Gastrocnemius medialis (tissue), 4 donors: ENCODE measurements around the gene PGLYRP2. TPM values are rescaled to one million over a fixed set of nuclear protein-coding genes. Genes with fewer than 3 reads are reported as not detected.
A peak's percentile ranks its signal among the peaks of the same experiment; 100 is the strongest.

Source experiments
- ATAC-seq, 2 donors: fragments of 150-250 bp; one replicate each; pipeline ENCODE4 v1.9.1; 2016
- DNase-seq, 2 donors: peaks; one replicate each; pipeline ENCODE4 v3.0.0-alpha.2; 2019
- H3K27ac ChIP-seq, 4 donors: fragments of 200-600 bp; sonication (generic); 1 replicate in 1 of 4; 2 replicates in 3 of 4; pipeline ENCODE4 v1.5.1; 2016 to 2018; ENCODE audit warnings: mild to moderate bottlenecking in 2 of 4, moderate library complexity in 1 of 4
- H3K27me3 ChIP-seq, 3 donors: fragments of 200-600 bp; sonication (generic) in 2 of 3; 1 replicate in 1 of 3; 2 replicates in 2 of 3; pipeline versions ENCODE4 v1.5.1 to v1.6.0; 2016 to 2019; ENCODE audit warnings: mild to moderate bottlenecking in 1 of 3, moderate library complexity in 1 of 3
- H3K36me3 ChIP-seq, 2 donors: fragments of 200-600 bp; sonication (generic) in 1 of 2; one replicate each; pipeline ENCODE4 v1.5.1; 2017 to 2018
- H3K4me1 ChIP-seq, 2 donors: fragments of 200-600 bp; sonication (generic) in 1 of 2; one replicate each; pipeline ENCODE4 v1.5.1; 2016 to 2017; ENCODE audit warnings: mild to moderate bottlenecking in 2 of 2
- H3K4me3 ChIP-seq, 4 donors: fragments of 200-600 bp; sonication (generic) in 3 of 4; 1 replicate in 1 of 4; 2 replicates in 3 of 4; pipeline ENCODE4 v1.5.1; 2016 to 2019; ENCODE audit warnings: mild to moderate bottlenecking in 2 of 4
- H3K9me3 ChIP-seq, 3 donors: fragments of 200-600 bp; sonication (generic) in 2 of 3; 1 replicate in 1 of 3; 2 replicates in 2 of 3; pipeline ENCODE4 v1.5.1; 2016 to 2019
- POLR2A ChIP-seq, 2 donors: fragments of 450-650 bp; IDR thresholded peaks; one replicate each; pipeline ENCODE4 v1.6.1; 2017; ENCODE audit warnings: antibody characterized with exemption in 2 of 2, mild to moderate bottlenecking in 2 of 2, moderate library complexity in 2 of 2
- in situ Hi-C, 4 donors: fragments of 200-750 bp; cut with MboI; loops; one replicate each; pipeline versions ENCODE4 v1.15.0 to v1.8.0; 2017; ENCODE audit warnings: low sequenced_read_pairs in 4 of 4
- intact Hi-C: fragments of 100-400 bp; cut with DNase I; formaldehyde crosslinking; loops from one replicate; pipeline ENCODE4 v1.15.1; 2023; ENCODE audit warnings: low total_unique reads
- total RNA-seq, 4 donors: library from RNA; depleted of rRNA; stranded (reverse); fragments of >200 nt; gene quantifications; one replicate each; pipeline versions ENCODE4 v1.1.0 to v1.2.3, GENCODE V29; 2016
- TF ChIP-seq, protein P1 (sequence below), 5 experiments: fragments of 450-650 bp in 3 of 5; fragments of 200-600 bp in 2 of 5; sonication (generic) in 2 of 5; IDR thresholded peaks in 4 of 5; conservative IDR thresholded peaks in 1 of 5; 1 replicate in 4 of 5; 2 replicates in 1 of 5; pipeline ENCODE4 v1.5.1; 2016 to 2019; ENCODE audit warnings: antibody characterized with exemption in 5 of 5, mild to moderate bottlenecking in 3 of 5, moderate library complexity in 3 of 5

The PGLYRP2 gene
- total RNA-seq, 4 donors from 2014 or later = not detected

DNA sequence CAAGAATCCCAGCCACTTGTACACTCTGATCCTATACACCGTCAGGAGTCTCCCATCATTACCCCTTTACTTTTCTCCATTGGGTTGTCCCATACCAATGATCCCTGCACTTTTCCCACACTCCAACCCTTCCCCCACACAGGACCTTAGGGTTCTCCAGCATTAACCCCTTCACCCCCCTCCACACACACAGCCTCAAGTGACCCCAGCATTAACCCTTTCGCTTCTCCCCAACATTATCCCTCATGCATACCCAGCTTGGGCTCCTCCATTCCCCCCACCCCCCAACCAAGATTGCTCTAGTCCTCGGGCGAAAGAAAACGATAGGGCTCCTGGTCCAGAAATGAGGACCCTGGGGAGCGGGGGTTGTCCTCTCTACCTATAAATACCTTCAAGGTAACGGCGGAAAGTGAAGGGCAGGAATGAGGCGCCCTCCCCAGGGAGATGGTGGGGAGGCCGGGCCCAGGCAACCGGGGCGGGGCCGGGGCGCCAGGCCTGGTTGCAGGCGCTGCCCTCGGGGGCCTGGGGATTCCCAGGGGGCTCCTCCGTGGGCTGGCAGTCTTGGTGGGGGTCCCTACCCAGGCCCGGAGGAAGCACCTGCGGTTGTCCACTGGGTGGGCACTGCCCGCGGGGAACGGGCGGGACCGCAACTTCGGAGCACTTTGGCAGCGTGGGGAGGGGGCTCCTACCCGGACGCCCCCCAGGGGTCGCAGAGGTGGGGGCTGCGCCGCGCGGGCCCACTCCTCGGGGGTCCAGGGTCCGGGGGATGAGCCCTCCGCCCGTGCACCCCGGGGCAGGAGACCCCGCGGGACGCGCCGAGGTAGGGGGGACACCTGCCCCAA lies 30.3 kb downstream of the PGLYRP2 start:
- Histone ChIP-seq H3K4me1 (peaks cover 37 to 39% of the 10 kb centered on the region in 2 donors), H3K4me3 (peak overlapping the region; percentile 69 to 84 (median 79)), H3K9me3 (no peaks in the 10 kb centered on the region), H3K36me3 (no peaks in the 10 kb centered on the region), H3K27me3 (no peaks in the 10 kb centered on the region), H3K27ac (peak overlapping the region; percentile 87 to 99 (median 98))
- intact Hi-C loops = loop anchor here (1.0 to 10.0 kb wide), 4 partner anchors 117 to 884 kb away; partner anchors contain the start of gene BRD4
- ATAC-seq = no peak
- peak in 1 of 2 donors; percentile 30 for DNase-seq
- no peak for TF ChIP-seq POLR2A (IDR thresholded peaks at IDR 0.05)
- TF ChIP-seq, protein P1, sequence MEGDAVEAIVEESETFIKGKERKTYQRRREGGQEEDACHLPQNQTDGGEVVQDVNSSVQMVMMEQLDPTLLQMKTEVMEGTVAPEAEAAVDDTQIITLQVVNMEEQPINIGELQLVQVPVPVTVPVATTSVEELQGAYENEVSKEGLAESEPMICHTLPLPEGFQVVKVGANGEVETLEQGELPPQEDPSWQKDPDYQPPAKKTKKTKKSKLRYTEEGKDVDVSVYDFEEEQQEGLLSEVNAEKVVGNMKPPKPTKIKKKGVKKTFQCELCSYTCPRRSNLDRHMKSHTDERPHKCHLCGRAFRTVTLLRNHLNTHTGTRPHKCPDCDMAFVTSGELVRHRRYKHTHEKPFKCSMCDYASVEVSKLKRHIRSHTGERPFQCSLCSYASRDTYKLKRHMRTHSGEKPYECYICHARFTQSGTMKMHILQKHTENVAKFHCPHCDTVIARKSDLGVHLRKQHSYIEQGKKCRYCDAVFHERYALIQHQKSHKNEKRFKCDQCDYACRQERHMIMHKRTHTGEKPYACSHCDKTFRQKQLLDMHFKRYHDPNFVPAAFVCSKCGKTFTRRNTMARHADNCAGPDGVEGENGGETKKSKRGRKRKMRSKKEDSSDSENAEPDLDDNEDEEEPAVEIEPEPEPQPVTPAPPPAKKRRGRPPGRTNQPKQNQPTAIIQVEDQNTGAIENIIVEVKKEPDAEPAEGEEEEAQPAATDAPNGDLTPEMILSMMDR (IDR thresholded peaks at IDR 0.05 in 4 of 5, conservative IDR thresholded peaks at IDR 0.05 in 1 of 5) = no peak
- in situ Hi-C loops = loop anchor here in 2 of 4 donors (25.0 kb wide), 1 partner anchor 187 kb away; no protein-coding TSS in a partner anchor

DNA sequence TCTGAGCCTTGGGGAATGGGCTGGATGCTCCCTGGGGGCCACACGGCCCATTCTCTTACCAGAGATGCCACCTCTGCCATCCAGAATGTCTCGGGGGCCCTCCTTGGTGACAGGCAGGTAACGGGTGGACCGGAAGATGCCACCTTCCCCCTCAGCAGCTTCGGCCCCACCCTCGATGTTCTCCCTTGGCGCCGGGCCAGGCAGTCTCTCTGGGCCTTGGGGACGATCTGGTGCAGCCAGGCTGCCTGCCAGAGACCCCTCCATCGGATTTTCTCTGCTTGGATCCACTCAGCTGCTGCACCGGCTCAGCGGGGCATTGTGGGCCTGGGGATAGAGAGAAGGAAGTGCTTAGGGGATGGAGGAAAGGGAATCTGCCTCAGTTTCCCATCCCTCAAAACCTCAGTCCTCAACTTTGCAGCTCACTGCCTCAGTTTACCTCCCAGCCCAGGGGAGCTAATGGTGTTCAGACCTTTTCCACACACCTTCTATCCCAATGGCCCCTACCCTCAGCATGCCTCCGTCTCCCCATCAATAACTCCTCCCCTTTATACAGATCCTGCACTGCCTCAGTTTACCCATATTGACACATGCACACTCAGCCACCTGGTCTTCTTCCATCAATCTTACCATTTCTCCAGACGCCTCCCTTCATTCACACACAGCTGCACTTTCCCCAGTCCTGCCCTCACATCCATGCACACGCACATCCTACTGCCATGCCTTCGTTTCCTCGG lies 31.1 kb downstream of the PGLYRP2 start:
- intact Hi-C loops = loop anchor here (1.0 to 10.0 kb wide), 4 partner anchors 116 to 883 kb away; partner anchors contain the start of gene BRD4
- peak overlapping the region; percentile 87 to 99 (median 98) for H3K27ac ChIP-seq
- no peak for ATAC-seq
- H3K9me3 ChIP-seq = no peaks in the 10 kb centered on the region
- in situ Hi-C loops = loop anchor here in 2 of 4 donors (25.0 kb wide), 1 partner anchor 186 kb away; no protein-coding TSS in a partner anchor
- no peaks in the 10 kb centered on the region for H3K27me3 ChIP-seq
- peak in 1 of 2 donors; percentile 31 for DNase-seq
- no peaks in the 10 kb centered on the region for H3K36me3 ChIP-seq
- H3K4me1 ChIP-seq = peaks cover 44 to 47% of the 10 kb centered on the region in 2 donors
- peak overlapping the region in 1 of 4 donors; percentile 80 for H3K4me3 ChIP-seq
- TF ChIP-seq POLR2A (IDR thresholded peaks at IDR 0.05) = no peak

GRCh38 chr19:15447057-15447456 lies 32.2 kb downstream of the PGLYRP2 start:
- DNase-seq (peak in 1 of 2 donors; percentile 18), ATAC-seq (no peak)
- Histone ChIP-seq H3K4me1 (peaks cover 43 to 47% of the 10 kb centered on the region in 2 donors), H3K27ac (peak overlapping the region; percentile 97 to 99 (median 98)), H3K36me3 (no peaks in the 10 kb centered on the region), H3K27me3 (no peaks in the 10 kb centered on the region), H3K9me3 (no peaks in the 10 kb centered on the region), H3K4me3 (no peak overlapping the region)
- in situ Hi-C loops = loop anchor here in 2 of 4 donors (25.0 kb wide), 1 partner anchor 185 kb away; no protein-coding TSS in a partner anchor
- intact Hi-C loops = loop anchor here (2.0 to 10.0 kb wide), 4 partner anchors 14 to 882 kb away; partner anchors contain the start of gene BRD4
- TF ChIP-seq POLR2A (IDR thresholded peaks at IDR 0.05) = no peak
- TF ChIP-seq, protein P1 (IDR thresholded peaks at IDR 0.05 in 4 of 5, conservative IDR thresholded peaks at IDR 0.05 in 1 of 5) = no peak

DNA sequence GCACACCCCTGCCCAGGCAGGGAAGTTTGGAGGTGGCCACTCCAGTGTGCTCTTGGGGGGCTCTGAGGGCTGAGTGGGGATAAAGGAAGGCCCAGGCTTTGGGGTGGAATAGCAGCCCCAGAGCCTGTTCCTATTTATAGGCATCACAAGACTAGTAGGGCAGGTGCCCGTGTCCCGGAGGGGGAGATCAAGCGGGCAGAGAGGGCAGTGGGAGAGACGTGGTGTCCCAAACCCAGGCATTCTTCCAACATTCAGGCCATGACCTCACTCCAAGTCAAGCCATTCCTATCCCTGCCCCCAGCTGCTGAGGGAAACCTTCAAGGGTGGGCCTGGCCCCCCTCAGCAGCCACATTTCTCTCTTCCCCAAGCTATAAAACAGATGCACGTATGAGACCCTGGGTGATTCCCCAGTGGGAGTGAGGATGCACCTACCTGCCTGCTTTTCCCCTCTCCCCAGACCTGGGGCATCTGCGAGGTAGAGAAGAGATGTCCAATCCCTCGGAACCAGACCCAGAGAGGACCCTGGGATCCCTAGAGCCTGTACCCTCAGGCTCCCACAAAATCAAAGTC lies 33.4 kb downstream of the PGLYRP2 start:
- intact Hi-C loops (loop anchor here (2.0 to 10.0 kb wide), 5 partner anchors 13 to 881 kb away; partner anchors contain the start of gene BRD4), in situ Hi-C loops (loop anchor here in 2 of 4 donors (25.0 kb wide), 1 partner anchor 184 kb away; no protein-coding TSS in a partner anchor)
- H3K36me3 ChIP-seq = no peaks in the 10 kb centered on the region
- peak overlapping the region; percentile 97 to 99 (median 98) for H3K27ac ChIP-seq
- H3K27me3 ChIP-seq = no peaks in the 10 kb centered on the region
- H3K4me3 ChIP-seq = no peak overlapping the region
- DNase-seq (peak; percentile 90 to 96), ATAC-seq (peak; percentile 68 to 75)
- peaks cover 43 to 47% of the 10 kb centered on the region in 2 donors for H3K4me1 ChIP-seq
- no peak for TF ChIP-seq POLR2A (IDR thresholded peaks at IDR 0.05)
- TF ChIP-seq, protein P1 (IDR thresholded peaks at IDR 0.05 in 4 of 5, conservative IDR thresholded peaks at IDR 0.05 in 1 of 5) = no peak
- no peaks in the 10 kb centered on the region for H3K9me3 ChIP-seq
